GM23338 (cell line): Measurements from ENCODE around the gene HCN2. TPM values are rescaled to one million over a fixed set of nuclear protein-coding genes. Genes with fewer than 3 reads are reported as not detected.

ENCODE experiments used
- ATAC-seq: fragments of 200-7000 bp; cut with Tn5 transposase; 3 replicates; pipeline ENCODE4 v1.9.1; 2020
- DNase-seq: peaks from one replicate; pipeline ENCODE4 v3.0.0-alpha.2; 2015; ENCODE audit warnings: low spot score
- H2AFZ ChIP-seq: fragments of 200-600 bp; sonication (generic); 2 replicates; pipeline ENCODE4 v1.8.0; 2016; ENCODE audit warnings: antibody characterized with exemption, mild to moderate bottlenecking, moderate library complexity
- H3F3A ChIP-seq: fragments of 200-600 bp; sonication (generic); replicated peaks from 2 replicates; pipeline ENCODE4 v1.8.0; 2017; ENCODE audit warnings: antibody characterized with exemption, mixed run types, low read depth
- H3K27ac ChIP-seq: fragments of 200-600 bp; sonication (generic); 2 replicates; pipeline ENCODE4 v1.6.1; 2016; ENCODE audit warnings: low read depth
- H3K27me3 ChIP-seq: fragments of 200-600 bp; sonication (generic); 2 replicates; pipeline ENCODE4 v1.8.0; 2016; ENCODE audit warnings: mild to moderate bottlenecking, mixed run types, moderate library complexity; ENCODE audit not compliant: insufficient read depth
- H3K36me3 ChIP-seq: fragments of 200-600 bp; sonication (generic); 2 replicates; pipeline ENCODE4 v1.8.0; 2016; ENCODE audit warnings: mild to moderate bottlenecking; ENCODE audit not compliant: insufficient read depth
- H3K4me1 ChIP-seq: fragments of 200-600 bp; sonication (generic); 2 replicates; pipeline ENCODE4 v1.8.0; 2016; ENCODE audit warnings: mild to moderate bottlenecking, moderate library complexity; ENCODE audit not compliant: insufficient read depth
- H3K4me2 ChIP-seq: fragments of 200-600 bp; sonication (generic); 2 replicates; pipeline ENCODE4 v1.7.1; 2017; ENCODE audit warnings: mixed run types
- H3K4me3 ChIP-seq: fragments of 200-600 bp; sonication (generic); 2 replicates; pipeline ENCODE4 v1.6.1; 2016; ENCODE audit warnings: mixed run types
- H3K79me2 ChIP-seq: fragments of 200-600 bp; sonication (generic); replicated peaks from 2 replicates; pipeline ENCODE4 v1.8.0; 2017; ENCODE audit warnings: mild to moderate bottlenecking; ENCODE audit not compliant: insufficient read depth
- H3K9me2 ChIP-seq: fragments of 200-600 bp; sonication (generic); 2 replicates; pipeline ENCODE4 v1.8.0; 2017; ENCODE audit not compliant: insufficient read depth
- H4K20me1 ChIP-seq: fragments of 200-600 bp; sonication (generic); replicated peaks from 2 replicates; pipeline ENCODE4 v1.8.0; 2017; ENCODE audit warnings: mild to moderate bottlenecking; ENCODE audit not compliant: insufficient read depth
- H3K27ac Mint-ChIP-seq: 2 replicates; pipeline ENCODE4 v1.8.0; 2020; ENCODE audit warnings: inconsistent platforms, mild to moderate bottlenecking, moderate library complexity, mixed read lengths
- H3K27me3 Mint-ChIP-seq: 3 replicates; pipeline ENCODE4 v1.8.0; 2022; ENCODE audit warnings: low read depth, mild to moderate bottlenecking, moderate library complexity, mixed read lengths, inconsistent platforms; ENCODE audit not compliant: insufficient read depth, poor library complexity
- H3K36me3 Mint-ChIP-seq: 3 replicates; pipeline ENCODE4 v1.8.0; 2021; ENCODE audit warnings: low read depth, mild to moderate bottlenecking, inconsistent platforms, moderate library complexity, mixed read lengths
- H3K4me1 Mint-ChIP-seq: 3 replicates; pipeline ENCODE4 v1.8.0; 2020; ENCODE audit warnings: mild to moderate bottlenecking, inconsistent platforms, mixed read lengths
- H3K4me3 Mint-ChIP-seq: 3 replicates; pipeline ENCODE4 v1.8.0; 2021; ENCODE audit warnings: moderate library complexity, mild to moderate bottlenecking, inconsistent platforms, mixed read lengths
- H3K9me3 Mint-ChIP-seq: 3 replicates; pipeline ENCODE4 v1.8.0; 2020; ENCODE audit warnings: moderate library complexity, mild to moderate bottlenecking, inconsistent platforms, mixed read lengths
- CREB1 ChIP-seq: fragments of 250-450 bp; sonication (Bioruptor Pico); IDR thresholded peaks from 2 replicates; pipeline ENCODE4 v1.5.0; 2020; ENCODE audit warnings: low read depth, mild to moderate bottlenecking, moderate library complexity
- EZH2 ChIP-seq: fragments of 200-600 bp; sonication (generic); IDR thresholded peaks from one replicate; pipeline ENCODE4 v1.8.0; 2017; ENCODE audit warnings: antibody characterized with exemption, mild to moderate bottlenecking, low read depth; ENCODE audit not compliant: unreplicated experiment
- EZH2phosphoT487 ChIP-seq: fragments of 200-600 bp; sonication (generic); IDR thresholded peaks from one replicate; pipeline ENCODE4 v1.8.1; 2018; ENCODE audit warnings: antibody characterized with exemption; ENCODE audit not compliant: unreplicated experiment
- JUNB ChIP-seq: IDR thresholded peaks from one replicate; pipeline ENCODE4 v1.6.1; 2016; ENCODE audit warnings: antibody characterized with exemption; ENCODE audit not compliant: unreplicated experiment
- NANOG ChIP-seq: IDR thresholded peaks from 2 replicates; pipeline ENCODE4 v1.6.1; 2016; ENCODE audit warnings: antibody characterized with exemption, borderline replicate concordance
- POLR2AphosphoS5 ChIP-seq: IDR thresholded peaks from 2 replicates; pipeline ENCODE4 v1.6.1; 2016; ENCODE audit warnings: antibody characterized with exemption, low read depth
- STAT1 ChIP-seq: IDR thresholded peaks from one replicate; pipeline ENCODE4 v1.6.1; 2016; ENCODE audit warnings: antibody characterized with exemption; ENCODE audit not compliant: unreplicated experiment
- ZNF114 ChIP-seq: fragments of 250-450 bp; sonication (Bioruptor Pico); IDR thresholded peaks from 2 replicates; pipeline ENCODE4 v1.5.0; 2020; ENCODE audit warnings: mild to moderate bottlenecking, moderate library complexity
- ZNF331 ChIP-seq: fragments of 250-450 bp; sonication (Bioruptor Pico); IDR thresholded peaks from 2 replicates; pipeline ENCODE4 v1.5.0; 2020; ENCODE audit warnings: low read depth, mild to moderate bottlenecking, moderate library complexity
- polyA plus RNA-seq: library from polyadenylated mRNA; unstranded; fragments of >200 nt; fragmentation: Nextera tagmentation; extraction: Ambion mirVana; gene quantifications from 2 replicates; pipeline ENCODE4 v1.2.1, GENCODE V29; 2016
- total RNA-seq: library from RNA; depleted of rRNA; stranded (reverse); fragments of >200 nt; shearing (Covaris generic); gene quantifications from 2 replicates; pipeline ENCODE4 v1.2.3, GENCODE V29; 2014
- TF ChIP-seq, protein P1 (sequence below): fragments of 250-450 bp; sonication (Bioruptor Pico); IDR thresholded peaks from 2 replicates; pipeline ENCODE4 v1.5.0; 2020; ENCODE audit warnings: mild to moderate bottlenecking, moderate library complexity
- TF ChIP-seq, protein P2 (sequence below), 2 experiments: fragments of 200-600 bp in 1 of 2; sonication (generic) in 1 of 2; conservative IDR thresholded peaks; 2 replicates each; pipeline versions ENCODE4 v1.5.1 to v1.6.1; 2016 to 2017; ENCODE audit warnings: antibody characterized with exemption in 2 of 2, low read depth in 2 of 2, mild to moderate bottlenecking in 2 of 2, moderate library complexity in 1 of 2
- TF ChIP-seq, protein P3 (sequence below): IDR thresholded peaks from 2 replicates; pipeline ENCODE4 v1.6.1; 2016; ENCODE audit warnings: antibody characterized with exemption
- TF ChIP-seq, protein P4 (sequence below): IDR thresholded peaks from one replicate; pipeline ENCODE4 v1.6.1; 2018; ENCODE audit warnings: antibody characterized with exemption; ENCODE audit not compliant: unreplicated experiment

Gene HCN2
- total and polyA plus RNA-seq, 2 experiments from 2014 or later, result 0.06 to 2.9 TPM

DNA sequence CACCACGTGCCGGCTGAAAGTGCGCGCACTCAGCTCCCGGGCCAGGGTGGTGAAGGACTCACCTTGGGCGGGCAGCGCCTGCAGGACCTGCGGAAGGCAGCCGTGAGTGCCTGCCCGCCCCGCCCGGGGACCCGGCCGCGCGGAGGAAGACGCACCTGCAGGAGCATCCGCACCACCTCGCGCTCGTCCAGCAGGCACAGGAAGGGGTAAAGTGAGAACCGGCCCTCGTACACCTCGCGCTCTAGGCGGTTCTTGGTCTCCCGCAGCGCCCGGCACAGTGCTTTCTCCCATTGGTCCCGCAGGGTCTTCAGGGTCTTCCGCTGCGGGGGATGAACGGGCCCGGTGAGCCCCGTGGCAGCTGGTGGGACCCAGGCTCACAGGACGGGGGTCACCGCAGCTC lies 33.0 kb downstream of the HCN2 start:
- H3K79me2 ChIP-seq, result peaks cover 9% of the 10 kb centered on the region
- Mint-ChIP-seq H3K27me3 (peaks cover 4% of the 10 kb centered on the region), H3K9me3 (no peaks in the 10 kb centered on the region), H3K4me1 (peaks cover 2% of the 10 kb centered on the region; the same call in 2 of the 3 replicates), H3K4me3 (no peak overlapping the region), H3K27ac (no peak overlapping the region), H3K36me3 (peaks cover 51% of the 10 kb centered on the region)
- 0 out of 2 replicates have a peak, but pooled peaks cover 5% of the 10 kb centered on the region for H3F3A ChIP-seq
- no peak for DNase-seq
- no peaks in the 10 kb centered on the region for H3K27me3 ChIP-seq
- ATAC-seq, result no peak
- no peaks in the 10 kb centered on the region for H3K9me2 ChIP-seq
- no peak overlapping the region for H3K4me2 ChIP-seq
- H3K36me3 ChIP-seq, result peaks cover 1% of the 10 kb centered on the region; the same call in 1 of the 2 replicates
- no peak overlapping the region for H3K4me3 ChIP-seq
- no peak overlapping the region for H2AFZ ChIP-seq
- H3K27ac ChIP-seq, result no peak overlapping the region
- TF ChIP-seq NANOG, result no peak
- TF ChIP-seq, protein P1, sequence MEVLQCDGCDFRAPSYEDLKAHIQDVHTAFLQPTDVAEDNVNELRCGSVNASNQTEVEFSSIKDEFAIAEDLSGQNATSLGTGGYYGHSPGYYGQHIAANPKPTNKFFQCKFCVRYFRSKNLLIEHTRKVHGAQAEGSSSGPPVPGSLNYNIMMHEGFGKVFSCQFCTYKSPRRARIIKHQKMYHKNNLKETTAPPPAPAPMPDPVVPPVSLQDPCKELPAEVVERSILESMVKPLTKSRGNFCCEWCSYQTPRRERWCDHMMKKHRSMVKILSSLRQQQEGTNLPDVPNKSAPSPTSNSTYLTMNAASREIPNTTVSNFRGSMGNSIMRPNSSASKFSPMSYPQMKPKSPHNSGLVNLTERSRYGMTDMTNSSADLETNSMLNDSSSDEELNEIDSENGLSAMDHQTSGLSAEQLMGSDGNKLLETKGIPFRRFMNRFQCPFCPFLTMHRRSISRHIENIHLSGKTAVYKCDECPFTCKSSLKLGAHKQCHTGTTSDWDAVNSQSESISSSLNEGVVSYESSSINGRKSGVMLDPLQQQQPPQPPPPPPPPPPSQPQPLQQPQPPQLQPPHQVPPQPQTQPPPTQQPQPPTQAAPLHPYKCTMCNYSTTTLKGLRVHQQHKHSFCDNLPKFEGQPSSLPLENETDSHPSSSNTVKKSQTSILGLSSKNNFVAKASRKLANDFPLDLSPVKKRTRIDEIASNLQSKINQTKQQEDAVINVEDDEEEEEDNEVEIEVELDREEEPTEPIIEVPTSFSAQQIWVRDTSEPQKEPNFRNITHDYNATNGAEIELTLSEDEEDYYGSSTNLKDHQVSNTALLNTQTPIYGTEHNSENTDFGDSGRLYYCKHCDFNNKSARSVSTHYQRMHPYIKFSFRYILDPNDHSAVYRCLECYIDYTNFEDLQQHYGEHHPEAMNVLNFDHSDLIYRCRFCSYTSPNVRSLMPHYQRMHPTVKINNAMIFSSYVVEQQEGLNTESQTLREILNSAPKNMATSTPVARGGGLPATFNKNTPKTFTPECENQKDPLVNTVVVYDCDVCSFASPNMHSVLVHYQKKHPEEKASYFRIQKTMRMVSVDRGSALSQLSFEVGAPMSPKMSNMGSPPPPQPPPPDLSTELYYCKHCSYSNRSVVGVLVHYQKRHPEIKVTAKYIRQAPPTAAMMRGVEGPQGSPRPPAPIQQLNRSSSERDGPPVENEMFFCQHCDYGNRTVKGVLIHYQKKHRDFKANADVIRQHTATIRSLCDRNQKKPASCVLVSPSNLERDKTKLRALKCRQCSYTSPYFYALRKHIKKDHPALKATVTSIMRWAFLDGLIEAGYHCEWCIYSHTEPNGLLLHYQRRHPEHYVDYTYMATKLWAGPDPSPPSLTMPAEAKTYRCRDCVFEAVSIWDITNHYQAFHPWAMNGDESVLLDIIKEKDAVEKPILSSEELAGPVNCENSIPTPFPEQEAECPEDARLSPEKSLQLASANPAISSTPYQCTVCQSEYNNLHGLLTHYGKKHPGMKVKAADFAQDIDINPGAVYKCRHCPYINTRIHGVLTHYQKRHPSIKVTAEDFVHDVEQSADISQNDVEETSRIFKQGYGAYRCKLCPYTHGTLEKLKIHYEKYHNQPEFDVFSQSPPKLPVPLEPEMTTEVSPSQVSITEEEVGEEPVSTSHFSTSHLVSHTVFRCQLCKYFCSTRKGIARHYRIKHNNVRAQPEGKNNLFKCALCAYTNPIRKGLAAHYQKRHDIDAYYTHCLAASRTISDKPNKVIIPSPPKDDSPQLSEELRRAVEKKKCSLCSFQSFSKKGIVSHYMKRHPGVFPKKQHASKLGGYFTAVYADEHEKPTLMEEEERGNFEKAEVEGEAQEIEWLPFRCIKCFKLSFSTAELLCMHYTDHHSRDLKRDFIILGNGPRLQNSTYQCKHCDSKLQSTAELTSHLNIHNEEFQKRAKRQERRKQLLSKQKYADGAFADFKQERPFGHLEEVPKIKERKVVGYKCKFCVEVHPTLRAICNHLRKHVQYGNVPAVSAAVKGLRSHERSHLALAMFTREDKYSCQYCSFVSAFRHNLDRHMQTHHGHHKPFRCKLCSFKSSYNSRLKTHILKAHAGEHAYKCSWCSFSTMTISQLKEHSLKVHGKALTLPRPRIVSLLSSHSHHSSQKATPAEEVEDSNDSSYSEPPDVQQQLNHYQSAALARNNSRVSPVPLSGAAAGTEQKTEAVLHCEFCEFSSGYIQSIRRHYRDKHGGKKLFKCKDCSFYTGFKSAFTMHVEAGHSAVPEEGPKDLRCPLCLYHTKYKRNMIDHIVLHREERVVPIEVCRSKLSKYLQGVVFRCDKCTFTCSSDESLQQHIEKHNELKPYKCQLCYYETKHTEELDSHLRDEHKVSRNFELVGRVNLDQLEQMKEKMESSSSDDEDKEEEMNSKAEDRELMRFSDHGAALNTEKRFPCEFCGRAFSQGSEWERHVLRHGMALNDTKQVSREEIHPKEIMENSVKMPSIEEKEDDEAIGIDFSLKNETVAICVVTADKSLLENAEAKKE (CRISPR knock-in tag), result no peak
- no peak for TF ChIP-seq STAT1
- no peak for TF ChIP-seq CREB1 (CRISPR knock-in tag)
- TF ChIP-seq, protein P2, sequence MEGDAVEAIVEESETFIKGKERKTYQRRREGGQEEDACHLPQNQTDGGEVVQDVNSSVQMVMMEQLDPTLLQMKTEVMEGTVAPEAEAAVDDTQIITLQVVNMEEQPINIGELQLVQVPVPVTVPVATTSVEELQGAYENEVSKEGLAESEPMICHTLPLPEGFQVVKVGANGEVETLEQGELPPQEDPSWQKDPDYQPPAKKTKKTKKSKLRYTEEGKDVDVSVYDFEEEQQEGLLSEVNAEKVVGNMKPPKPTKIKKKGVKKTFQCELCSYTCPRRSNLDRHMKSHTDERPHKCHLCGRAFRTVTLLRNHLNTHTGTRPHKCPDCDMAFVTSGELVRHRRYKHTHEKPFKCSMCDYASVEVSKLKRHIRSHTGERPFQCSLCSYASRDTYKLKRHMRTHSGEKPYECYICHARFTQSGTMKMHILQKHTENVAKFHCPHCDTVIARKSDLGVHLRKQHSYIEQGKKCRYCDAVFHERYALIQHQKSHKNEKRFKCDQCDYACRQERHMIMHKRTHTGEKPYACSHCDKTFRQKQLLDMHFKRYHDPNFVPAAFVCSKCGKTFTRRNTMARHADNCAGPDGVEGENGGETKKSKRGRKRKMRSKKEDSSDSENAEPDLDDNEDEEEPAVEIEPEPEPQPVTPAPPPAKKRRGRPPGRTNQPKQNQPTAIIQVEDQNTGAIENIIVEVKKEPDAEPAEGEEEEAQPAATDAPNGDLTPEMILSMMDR (conservative IDR thresholded peaks at IDR 0.05; ENCODE audit: low read depth in 2 of 2), result no peak
- TF ChIP-seq JUNB, result no peak
- no peak for TF ChIP-seq ZNF331 (CRISPR knock-in tag)
- TF ChIP-seq, protein P3, sequence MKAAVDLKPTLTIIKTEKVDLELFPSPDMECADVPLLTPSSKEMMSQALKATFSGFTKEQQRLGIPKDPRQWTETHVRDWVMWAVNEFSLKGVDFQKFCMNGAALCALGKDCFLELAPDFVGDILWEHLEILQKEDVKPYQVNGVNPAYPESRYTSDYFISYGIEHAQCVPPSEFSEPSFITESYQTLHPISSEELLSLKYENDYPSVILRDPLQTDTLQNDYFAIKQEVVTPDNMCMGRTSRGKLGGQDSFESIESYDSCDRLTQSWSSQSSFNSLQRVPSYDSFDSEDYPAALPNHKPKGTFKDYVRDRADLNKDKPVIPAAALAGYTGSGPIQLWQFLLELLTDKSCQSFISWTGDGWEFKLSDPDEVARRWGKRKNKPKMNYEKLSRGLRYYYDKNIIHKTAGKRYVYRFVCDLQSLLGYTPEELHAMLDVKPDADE, result no peak
- TF ChIP-seq, protein P4, sequence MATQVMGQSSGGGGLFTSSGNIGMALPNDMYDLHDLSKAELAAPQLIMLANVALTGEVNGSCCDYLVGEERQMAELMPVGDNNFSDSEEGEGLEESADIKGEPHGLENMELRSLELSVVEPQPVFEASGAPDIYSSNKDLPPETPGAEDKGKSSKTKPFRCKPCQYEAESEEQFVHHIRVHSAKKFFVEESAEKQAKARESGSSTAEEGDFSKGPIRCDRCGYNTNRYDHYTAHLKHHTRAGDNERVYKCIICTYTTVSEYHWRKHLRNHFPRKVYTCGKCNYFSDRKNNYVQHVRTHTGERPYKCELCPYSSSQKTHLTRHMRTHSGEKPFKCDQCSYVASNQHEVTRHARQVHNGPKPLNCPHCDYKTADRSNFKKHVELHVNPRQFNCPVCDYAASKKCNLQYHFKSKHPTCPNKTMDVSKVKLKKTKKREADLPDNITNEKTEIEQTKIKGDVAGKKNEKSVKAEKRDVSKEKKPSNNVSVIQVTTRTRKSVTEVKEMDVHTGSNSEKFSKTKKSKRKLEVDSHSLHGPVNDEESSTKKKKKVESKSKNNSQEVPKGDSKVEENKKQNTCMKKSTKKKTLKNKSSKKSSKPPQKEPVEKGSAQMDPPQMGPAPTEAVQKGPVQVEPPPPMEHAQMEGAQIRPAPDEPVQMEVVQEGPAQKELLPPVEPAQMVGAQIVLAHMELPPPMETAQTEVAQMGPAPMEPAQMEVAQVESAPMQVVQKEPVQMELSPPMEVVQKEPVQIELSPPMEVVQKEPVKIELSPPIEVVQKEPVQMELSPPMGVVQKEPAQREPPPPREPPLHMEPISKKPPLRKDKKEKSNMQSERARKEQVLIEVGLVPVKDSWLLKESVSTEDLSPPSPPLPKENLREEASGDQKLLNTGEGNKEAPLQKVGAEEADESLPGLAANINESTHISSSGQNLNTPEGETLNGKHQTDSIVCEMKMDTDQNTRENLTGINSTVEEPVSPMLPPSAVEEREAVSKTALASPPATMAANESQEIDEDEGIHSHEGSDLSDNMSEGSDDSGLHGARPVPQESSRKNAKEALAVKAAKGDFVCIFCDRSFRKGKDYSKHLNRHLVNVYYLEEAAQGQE, result no peak
- TF ChIP-seq POLR2AphosphoS5, result no peak
- no peak for TF ChIP-seq ZNF114 (CRISPR knock-in tag)
- TF ChIP-seq EZH2phosphoT487, result no peak
- no peak for TF ChIP-seq EZH2
- H4K20me1 ChIP-seq, result peaks cover 9% of the 10 kb centered on the region
- H3K4me1 ChIP-seq, result no peaks in the 10 kb centered on the region
